WTC11 (cell line): ENCODE data around the gene ADAMTS7. TPM values are rescaled to one million over a fixed set of nuclear protein-coding genes. Genes with fewer than 3 reads are reported as not detected.
"Not testable (repeated sequence)": the region's sequence is repeated elsewhere in the genome, so short reads cannot be mapped to it uniquely, and the experiment has no call there.

Experiments used
- ATAC-seq: fragments of 200-7000 bp; cut with Tn5 transposase; 2 replicates; pipeline ENCODE4 v1.10.0; 2021; ENCODE audit warnings: mild to moderate bottlenecking, moderate library complexity
- CTCF ChIA-PET: fragments of 300-600 bp; sonication (Branson Sonifier 250); formaldehyde crosslinking; loops from one replicate; lab custom pipeline; 2021; ENCODE audit warnings: antibody characterized with exemption; lab: Charles Lee
- POLR2A ChIA-PET: fragments of 350-600 bp; sonication (Branson Sonifier 250); formaldehyde crosslinking; loops from one replicate; lab custom pipeline; 2021; ENCODE audit warnings: antibody characterized with exemption; lab: Charles Lee
- DNase-seq: peaks from one replicate; pipeline ENCODE4 v3.0.0; 2021; ENCODE audit warnings: low spot score
- H3K27ac Mint-ChIP-seq: 2 replicates; pipeline ENCODE4 v1.8.0; 2021; ENCODE audit warnings: mixed read lengths
- H3K27me3 Mint-ChIP-seq: 2 replicates; pipeline ENCODE4 v1.8.0; 2021; ENCODE audit warnings: low read depth, mild to moderate bottlenecking, moderate library complexity, mixed read lengths
- H3K36me3 Mint-ChIP-seq: 2 replicates; pipeline ENCODE4 v1.8.0; 2021; ENCODE audit warnings: mixed read lengths
- H3K4me1 Mint-ChIP-seq: 2 replicates; pipeline ENCODE4 v1.8.0; 2022; ENCODE audit warnings: mixed read lengths
- H3K4me3 Mint-ChIP-seq: 2 replicates; pipeline ENCODE4 v1.8.0; 2021; ENCODE audit warnings: mild to moderate bottlenecking, moderate library complexity, mixed read lengths
- H3K9me3 Mint-ChIP-seq: 2 replicates; pipeline ENCODE4 v1.8.0; 2021; ENCODE audit warnings: mixed read lengths
- CDX4 ChIP-seq: fragments of 250-450 bp; sonication (Bioruptor Pico); IDR thresholded peaks from 2 replicates; pipeline ENCODE4 v1.9.0; 2021; ENCODE audit warnings: moderate library complexity, mild to moderate bottlenecking, inconsistent platforms, borderline replicate concordance
- E2F4 ChIP-seq: sonication (generic); formaldehyde crosslinking; IDR thresholded peaks from 2 replicates; pipeline ENCODE4 v1.8.1; 2022; ENCODE audit warnings: low read depth, mild to moderate bottlenecking, moderate library complexity, missing genetic modification reagents, borderline replicate concordance
- FOXK1 ChIP-seq: sonication (generic); formaldehyde crosslinking; IDR thresholded peaks from 2 replicates; pipeline ENCODE4 v1.8.0; 2022; ENCODE audit warnings: mild to moderate bottlenecking, moderate library complexity, missing genetic modification reagents
- GRHL2 ChIP-seq: fragments of 250-450 bp; sonication (Bioruptor Pico); IDR thresholded peaks from 2 replicates; pipeline ENCODE4 v1.8.0; 2022; ENCODE audit warnings: mild to moderate bottlenecking, moderate library complexity; ENCODE audit not compliant: insufficient replicate concordance, severe bottlenecking
- KAT7 ChIP-seq: sonication (generic); formaldehyde crosslinking; IDR thresholded peaks from 2 replicates; pipeline ENCODE4 v1.8.1; 2023; ENCODE audit warnings: missing genetic modification reagents, mild to moderate bottlenecking, borderline replicate concordance
- MXD4 ChIP-seq: fragments of 250-450 bp; sonication (Bioruptor Pico); IDR thresholded peaks from 2 replicates; pipeline ENCODE4 v1.8.0; 2021; ENCODE audit warnings: mild to moderate bottlenecking, moderate library complexity, borderline replicate concordance
- NR2C2 ChIP-seq: sonication (generic); formaldehyde crosslinking; IDR thresholded peaks from 2 replicates; pipeline ENCODE4 v1.8.0; 2022; ENCODE audit warnings: mild to moderate bottlenecking, missing genetic modification reagents
- PRRX2 ChIP-seq: fragments of 250-450 bp; sonication (Bioruptor Pico); IDR thresholded peaks from 2 replicates; pipeline ENCODE4 v1.8.0; 2021; ENCODE audit warnings: mild to moderate bottlenecking
- TP53 ChIP-seq: sonication (generic); formaldehyde crosslinking; IDR thresholded peaks from 2 replicates; pipeline ENCODE4 v1.8.1; 2023; ENCODE audit warnings: mild to moderate bottlenecking, missing genetic modification reagents
- ZNF317 ChIP-seq: sonication (generic); formaldehyde crosslinking; IDR thresholded peaks from 2 replicates; pipeline ENCODE4 v1.8.1; 2023; ENCODE audit warnings: low read depth, mild to moderate bottlenecking, moderate library complexity, missing genetic modification reagents, borderline replicate concordance
- total RNA-seq: library from RNA; stranded (reverse); gene quantifications from 3 replicates; pipeline ENCODE4 v1.2.3, GENCODE V29; 2021
- TF ChIP-seq, protein P1 (sequence below): sonication (generic); formaldehyde crosslinking; IDR thresholded peaks from 2 replicates; pipeline ENCODE4 v1.8.0; 2022; ENCODE audit warnings: mild to moderate bottlenecking, missing genetic modification reagents
- TF ChIP-seq, protein P2 (sequence below): sonication (generic); formaldehyde crosslinking; IDR thresholded peaks from 2 replicates; pipeline ENCODE4 v1.8.0; 2023; ENCODE audit warnings: missing genetic modification reagents
- TF ChIP-seq, protein P3 (sequence below): sonication (generic); formaldehyde crosslinking; IDR thresholded peaks from 2 replicates; pipeline ENCODE4 v1.8.0; 2022; ENCODE audit warnings: mild to moderate bottlenecking, missing genetic modification reagents
- TF ChIP-seq, protein P4 (sequence below): sonication (generic); formaldehyde crosslinking; IDR thresholded peaks from 2 replicates; pipeline ENCODE4 v1.8.0; 2023; ENCODE audit warnings: missing genetic modification reagents, mild to moderate bottlenecking, borderline replicate concordance
- TF ChIP-seq, protein P5 (sequence below): sonication (generic); formaldehyde crosslinking; IDR thresholded peaks from 2 replicates; pipeline ENCODE4 v1.8.1; 2022; ENCODE audit warnings: low read depth, missing genetic modification reagents, borderline replicate concordance

The ADAMTS7 gene
- total RNA-seq, 1 experiment from 2014 or later: 70.3 TPM

- TF ChIP-seq, protein P1, sequence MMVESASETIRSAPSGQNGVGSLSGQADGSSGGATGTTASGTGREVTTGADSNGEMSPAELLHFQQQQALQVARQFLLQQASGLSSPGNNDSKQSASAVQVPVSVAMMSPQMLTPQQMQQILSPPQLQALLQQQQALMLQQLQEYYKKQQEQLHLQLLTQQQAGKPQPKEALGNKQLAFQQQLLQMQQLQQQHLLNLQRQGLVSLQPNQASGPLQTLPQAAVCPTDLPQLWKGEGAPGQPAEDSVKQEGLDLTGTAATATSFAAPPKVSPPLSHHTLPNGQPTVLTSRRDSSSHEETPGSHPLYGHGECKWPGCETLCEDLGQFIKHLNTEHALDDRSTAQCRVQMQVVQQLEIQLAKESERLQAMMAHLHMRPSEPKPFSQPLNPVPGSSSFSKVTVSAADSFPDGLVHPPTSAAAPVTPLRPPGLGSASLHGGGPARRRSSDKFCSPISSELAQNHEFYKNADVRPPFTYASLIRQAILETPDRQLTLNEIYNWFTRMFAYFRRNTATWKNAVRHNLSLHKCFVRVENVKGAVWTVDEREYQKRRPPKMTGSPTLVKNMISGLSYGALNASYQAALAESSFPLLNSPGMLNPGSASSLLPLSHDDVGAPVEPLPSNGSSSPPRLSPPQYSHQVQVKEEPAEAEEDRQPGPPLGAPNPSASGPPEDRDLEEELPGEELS: no peak
These were observed 74.0 kb downstream of the ADAMTS7 start (continued) for GRCh38 chr15:78737187-78737820.

GRCh38 chr15:78736286-78736685 lies 75.0 kb downstream of the ADAMTS7 start:
- CTCF ChIA-PET: interaction anchor here (1.2 to 1.7 kb wide), 2 partner anchors 15 to 27 kb away, joined by 5 to 6 read pairs; no protein-coding TSS in a partner anchor
- ATAC-seq, DNase-seq, H3K4me3 Mint-ChIP-seq, H3K9me3 Mint-ChIP-seq, H3K36me3 Mint-ChIP-seq, POLR2A ChIA-PET, H3K27ac Mint-ChIP-seq: not testable (repeated sequence)
- H3K4me1 Mint-ChIP-seq: peaks cover 19% of the 10 kb centered on the region
- peaks cover 15% of the 10 kb centered on the region; the same call in 1 of the 2 replicates for H3K27me3 Mint-ChIP-seq

DNA sequence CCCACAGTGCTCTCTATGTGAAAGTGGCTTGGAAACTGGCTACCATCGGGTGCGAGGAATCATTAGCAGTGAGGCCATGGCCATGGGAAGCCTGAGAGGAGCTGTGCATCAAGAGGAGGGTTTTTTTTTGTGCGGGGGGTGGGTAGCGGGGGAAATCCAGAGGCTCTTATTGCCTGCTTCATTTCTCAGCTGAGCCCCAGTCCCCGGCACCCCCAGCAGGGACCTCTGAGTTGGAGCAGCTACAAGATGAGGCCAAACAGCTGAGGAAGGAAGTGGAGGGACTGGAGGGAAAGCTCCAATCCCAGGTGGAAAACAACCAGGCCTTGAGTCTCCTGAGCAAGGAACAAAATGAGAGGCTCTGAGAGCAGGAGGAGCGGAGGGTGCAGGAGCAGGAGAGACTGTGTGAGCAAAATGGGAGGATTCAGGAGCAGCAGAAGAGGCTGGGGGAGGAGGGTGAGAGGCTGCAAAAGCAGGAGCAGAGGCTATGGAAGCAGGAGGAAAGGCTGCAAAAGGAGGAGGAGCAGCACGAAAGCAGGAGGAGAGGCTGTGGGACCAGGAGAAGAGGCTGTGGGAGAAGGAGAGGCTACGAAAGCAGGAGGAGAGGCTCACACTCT lies 76.7 kb downstream of the ADAMTS7 start:
- Mint-ChIP-seq H3K36me3 (no peaks in the 10 kb centered on the region), H3K27ac (no peak overlapping the region), H3K9me3 (no peaks in the 10 kb centered on the region), H3K27me3 (peaks cover 15% of the 10 kb centered on the region; the same call in 1 of the 2 replicates), H3K4me3 (no peak overlapping the region), H3K4me1 (peaks cover 8% of the 10 kb centered on the region)
- TF ChIP-seq PRRX2 (no peak), KAT7 (CRISPR knock-in tag) (no peak), ZNF317 (CRISPR knock-in tag) (no peak), TP53 (CRISPR knock-in tag) (no peak), MXD4 (CRISPR knock-in tag) (no peak), GRHL2 (CRISPR knock-in tag) (no peak), E2F4 (CRISPR knock-in tag) (no peak), CDX4 (CRISPR knock-in tag) (no peak), NR2C2 (no peak), FOXK1 (CRISPR knock-in tag) (no peak)
- TF ChIP-seq, protein P2, sequence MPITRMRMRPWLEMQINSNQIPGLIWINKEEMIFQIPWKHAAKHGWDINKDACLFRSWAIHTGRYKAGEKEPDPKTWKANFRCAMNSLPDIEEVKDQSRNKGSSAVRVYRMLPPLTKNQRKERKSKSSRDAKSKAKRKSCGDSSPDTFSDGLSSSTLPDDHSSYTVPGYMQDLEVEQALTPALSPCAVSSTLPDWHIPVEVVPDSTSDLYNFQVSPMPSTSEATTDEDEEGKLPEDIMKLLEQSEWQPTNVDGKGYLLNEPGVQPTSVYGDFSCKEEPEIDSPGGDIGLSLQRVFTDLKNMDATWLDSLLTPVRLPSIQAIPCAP: no peak
- TF ChIP-seq, protein P3, sequence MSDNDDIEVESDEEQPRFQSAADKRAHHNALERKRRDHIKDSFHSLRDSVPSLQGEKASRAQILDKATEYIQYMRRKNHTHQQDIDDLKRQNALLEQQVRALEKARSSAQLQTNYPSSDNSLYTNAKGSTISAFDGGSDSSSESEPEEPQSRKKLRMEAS (CRISPR knock-in tag): no peak
- TF ChIP-seq, protein P4, sequence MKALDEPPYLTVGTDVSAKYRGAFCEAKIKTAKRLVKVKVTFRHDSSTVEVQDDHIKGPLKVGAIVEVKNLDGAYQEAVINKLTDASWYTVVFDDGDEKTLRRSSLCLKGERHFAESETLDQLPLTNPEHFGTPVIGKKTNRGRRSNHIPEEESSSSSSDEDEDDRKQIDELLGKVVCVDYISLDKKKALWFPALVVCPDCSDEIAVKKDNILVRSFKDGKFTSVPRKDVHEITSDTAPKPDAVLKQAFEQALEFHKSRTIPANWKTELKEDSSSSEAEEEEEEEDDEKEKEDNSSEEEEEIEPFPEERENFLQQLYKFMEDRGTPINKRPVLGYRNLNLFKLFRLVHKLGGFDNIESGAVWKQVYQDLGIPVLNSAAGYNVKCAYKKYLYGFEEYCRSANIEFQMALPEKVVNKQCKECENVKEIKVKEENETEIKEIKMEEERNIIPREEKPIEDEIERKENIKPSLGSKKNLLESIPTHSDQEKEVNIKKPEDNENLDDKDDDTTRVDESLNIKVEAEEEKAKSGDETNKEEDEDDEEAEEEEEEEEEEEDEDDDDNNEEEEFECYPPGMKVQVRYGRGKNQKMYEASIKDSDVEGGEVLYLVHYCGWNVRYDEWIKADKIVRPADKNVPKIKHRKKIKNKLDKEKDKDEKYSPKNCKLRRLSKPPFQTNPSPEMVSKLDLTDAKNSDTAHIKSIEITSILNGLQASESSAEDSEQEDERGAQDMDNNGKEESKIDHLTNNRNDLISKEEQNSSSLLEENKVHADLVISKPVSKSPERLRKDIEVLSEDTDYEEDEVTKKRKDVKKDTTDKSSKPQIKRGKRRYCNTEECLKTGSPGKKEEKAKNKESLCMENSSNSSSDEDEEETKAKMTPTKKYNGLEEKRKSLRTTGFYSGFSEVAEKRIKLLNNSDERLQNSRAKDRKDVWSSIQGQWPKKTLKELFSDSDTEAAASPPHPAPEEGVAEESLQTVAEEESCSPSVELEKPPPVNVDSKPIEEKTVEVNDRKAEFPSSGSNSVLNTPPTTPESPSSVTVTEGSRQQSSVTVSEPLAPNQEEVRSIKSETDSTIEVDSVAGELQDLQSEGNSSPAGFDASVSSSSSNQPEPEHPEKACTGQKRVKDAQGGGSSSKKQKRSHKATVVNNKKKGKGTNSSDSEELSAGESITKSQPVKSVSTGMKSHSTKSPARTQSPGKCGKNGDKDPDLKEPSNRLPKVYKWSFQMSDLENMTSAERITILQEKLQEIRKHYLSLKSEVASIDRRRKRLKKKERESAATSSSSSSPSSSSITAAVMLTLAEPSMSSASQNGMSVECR (CRISPR knock-in tag): no peak
- TF ChIP-seq, protein P5, sequence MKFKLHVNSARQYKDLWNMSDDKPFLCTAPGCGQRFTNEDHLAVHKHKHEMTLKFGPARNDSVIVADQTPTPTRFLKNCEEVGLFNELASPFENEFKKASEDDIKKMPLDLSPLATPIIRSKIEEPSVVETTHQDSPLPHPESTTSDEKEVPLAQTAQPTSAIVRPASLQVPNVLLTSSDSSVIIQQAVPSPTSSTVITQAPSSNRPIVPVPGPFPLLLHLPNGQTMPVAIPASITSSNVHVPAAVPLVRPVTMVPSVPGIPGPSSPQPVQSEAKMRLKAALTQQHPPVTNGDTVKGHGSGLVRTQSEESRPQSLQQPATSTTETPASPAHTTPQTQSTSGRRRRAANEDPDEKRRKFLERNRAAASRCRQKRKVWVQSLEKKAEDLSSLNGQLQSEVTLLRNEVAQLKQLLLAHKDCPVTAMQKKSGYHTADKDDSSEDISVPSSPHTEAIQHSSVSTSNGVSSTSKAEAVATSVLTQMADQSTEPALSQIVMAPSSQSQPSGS (CRISPR knock-in tag): no peak
- ChIA-PET CTCF (interaction anchor here (0.8 to 1.7 kb wide), 4 partner anchors 22 to 115 kb away, joined by 3 to 6 read pairs (median 4); partner anchors contain the start of gene CHRNA3), POLR2A (no interaction called here)
- ATAC-seq: no peak
- DNase-seq: no peak
